Astrocyte (in vitro differentiated cells and primary cell): ENCODE measurements around the gene APBA2.

ENCODE experiments used
- CTCF ChIP-seq: IDR thresholded peaks from 2 replicates; pipeline ENCODE4 v1.5.1; 2011; ENCODE audit warnings: low read depth, mild to moderate bottlenecking, inconsistent platforms, low read length, moderate library complexity; ENCODE audit not compliant: insufficient read depth
- EZH2 ChIP-seq: IDR thresholded peaks from 2 replicates; pipeline ENCODE4 v1.6.1; 2012; ENCODE audit warnings: mild to moderate bottlenecking, low read length, inconsistent platforms; ENCODE audit not compliant: insufficient read depth

- no peak for TF ChIP-seq CTCF
- no peak for TF ChIP-seq EZH2
Observed at GRCh38 chr15:29040370-29040751, 154.6 kb downstream of the APBA2 start.
